HG03378 (cell line): ENCODE data around the gene AMZ1.
"Not testable (repeated sequence)": the region's sequence is repeated elsewhere in the genome, so short reads cannot be mapped to it uniquely, and the experiment has no call there.

ENCODE experiments used
- ATAC-seq: cut with Tn5 transposase; IDR thresholded peaks from one replicate; pipeline ENCODE4 v1.9.1; 2021; ENCODE audit warnings: mild to moderate bottlenecking, moderate library complexity; ENCODE audit not compliant: unreplicated experiment

Gene AMZ1

DNA sequence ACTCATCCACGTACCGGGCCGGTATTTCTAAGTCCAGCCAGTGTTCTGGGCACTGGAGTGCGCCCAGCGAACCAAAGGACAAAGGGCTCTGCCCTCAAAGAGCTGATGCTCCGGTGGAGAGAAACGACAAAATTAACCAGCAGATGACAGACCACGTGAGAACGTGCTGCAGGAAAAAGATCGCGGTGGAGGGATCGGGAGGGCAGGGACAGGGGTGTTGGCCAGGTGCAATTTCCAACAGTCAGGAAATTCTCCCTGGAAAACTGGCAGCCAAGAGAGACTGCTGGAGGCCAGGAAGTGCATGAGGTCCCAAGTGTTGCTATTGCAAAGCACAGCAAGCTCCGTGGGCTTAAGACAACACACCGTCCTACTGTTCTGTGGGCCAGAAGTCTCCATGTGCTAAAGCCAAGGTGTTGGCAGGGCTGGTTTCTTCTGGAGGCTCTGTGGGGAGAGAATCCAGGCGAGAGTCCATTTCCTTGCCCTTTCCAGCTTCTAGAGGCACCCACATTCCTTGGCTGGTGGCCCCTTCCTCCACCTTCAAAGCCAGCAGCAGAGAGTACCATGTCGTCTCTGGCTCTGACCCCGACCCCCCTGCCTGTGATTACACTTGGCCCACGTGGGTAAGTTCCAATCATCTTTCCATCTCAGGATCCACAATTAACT, 21.3 kb upstream of the AMZ1 start:
- no peak for ATAC-seq

DNA sequence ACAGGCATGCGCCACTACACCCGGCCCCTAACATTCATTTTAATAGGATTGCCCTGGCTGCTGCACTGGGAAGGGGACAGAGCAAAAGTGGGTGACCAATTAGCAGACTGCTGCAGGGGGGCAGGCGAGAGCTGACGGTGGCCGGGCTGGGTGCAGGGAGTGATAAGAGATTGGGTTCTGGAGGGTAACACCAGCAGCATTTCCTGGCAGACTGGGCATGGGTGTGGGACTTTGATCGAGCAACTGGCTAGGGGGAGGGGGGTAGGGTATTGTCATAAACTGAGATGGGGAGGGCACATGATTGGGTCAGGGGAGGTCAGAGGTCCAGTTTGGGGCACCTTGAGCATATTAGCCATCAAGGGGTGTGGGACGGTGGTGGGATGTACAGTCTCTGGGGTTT, 20.2 kb upstream of the AMZ1 start:
- ATAC-seq, result no peak

DNA sequence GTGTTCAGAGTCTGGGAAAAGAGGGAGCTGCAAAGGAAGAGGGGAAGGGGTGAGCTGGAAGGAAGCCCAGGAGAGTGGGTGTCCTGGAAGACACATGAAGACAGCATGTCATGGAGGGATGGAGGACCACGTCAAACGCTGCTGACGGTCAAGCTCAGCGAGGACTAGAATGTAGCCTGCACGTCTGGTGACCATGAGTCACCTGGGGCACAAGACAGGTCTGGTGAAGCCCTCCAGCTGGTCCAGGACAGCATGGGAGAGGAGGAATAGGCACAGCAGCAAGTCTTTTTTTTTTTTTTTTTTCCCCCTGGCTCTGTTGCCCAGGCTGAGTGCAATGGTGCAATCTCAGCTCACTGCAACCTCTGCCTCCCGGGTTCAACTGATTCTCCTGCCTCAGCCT, 19.6 kb upstream of the AMZ1 start:
- no peak for ATAC-seq

DNA sequence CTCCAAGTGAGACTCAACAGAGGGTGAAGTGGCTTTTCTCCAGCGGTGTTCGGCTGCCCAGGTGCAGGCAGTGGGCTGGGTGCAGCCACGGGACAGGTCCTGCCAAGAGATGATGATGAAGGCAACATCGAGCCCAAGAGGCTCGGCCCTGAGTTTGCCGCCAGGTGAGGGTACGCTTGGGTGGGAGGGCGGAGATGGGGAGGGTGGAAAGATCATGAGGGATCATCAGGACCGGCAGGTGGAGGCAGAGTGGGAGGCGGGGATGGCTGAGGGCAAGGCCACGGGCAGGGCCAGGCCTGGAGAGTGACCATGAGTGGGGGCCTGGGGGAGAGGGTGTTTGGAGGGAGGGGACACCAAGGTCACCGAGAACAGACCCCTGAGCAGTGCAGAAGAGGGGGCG, 17.8 kb upstream of the AMZ1 start:
- no peak for ATAC-seq

DNA sequence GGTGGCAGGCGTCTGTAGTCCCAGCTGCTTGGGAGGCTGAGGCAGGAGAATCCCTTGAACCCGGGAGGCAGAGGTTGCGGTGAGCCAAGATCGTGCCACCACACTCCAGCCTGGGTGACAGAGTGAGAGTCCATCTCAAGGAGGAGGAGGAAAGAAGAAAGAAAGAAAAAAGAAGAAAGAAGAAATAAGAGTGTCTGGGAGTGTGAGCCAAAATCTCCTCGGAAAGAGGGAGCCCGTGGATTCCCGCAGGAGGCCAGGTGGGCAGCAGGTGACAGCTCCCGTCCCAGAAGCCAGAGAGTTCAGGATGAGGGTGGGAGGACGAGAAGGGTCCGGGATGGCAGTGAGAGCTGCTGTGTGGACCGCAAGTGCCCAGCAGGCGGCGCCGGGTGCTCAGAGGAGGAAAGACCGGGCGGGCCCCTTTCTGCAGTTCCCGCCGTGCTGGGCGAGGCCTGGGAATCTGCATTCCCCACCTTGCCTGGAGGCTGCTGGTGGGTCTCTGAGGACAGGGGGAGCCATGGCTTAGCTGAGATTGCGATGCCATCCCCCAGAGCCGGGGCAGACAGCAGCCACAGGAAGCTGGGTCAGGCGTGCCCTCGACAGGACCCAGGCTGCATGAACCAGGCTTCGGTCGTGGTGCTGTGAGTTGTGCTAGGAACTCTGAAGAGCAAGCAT, 17.1 kb upstream of the AMZ1 start:
- no peak for ATAC-seq

DNA sequence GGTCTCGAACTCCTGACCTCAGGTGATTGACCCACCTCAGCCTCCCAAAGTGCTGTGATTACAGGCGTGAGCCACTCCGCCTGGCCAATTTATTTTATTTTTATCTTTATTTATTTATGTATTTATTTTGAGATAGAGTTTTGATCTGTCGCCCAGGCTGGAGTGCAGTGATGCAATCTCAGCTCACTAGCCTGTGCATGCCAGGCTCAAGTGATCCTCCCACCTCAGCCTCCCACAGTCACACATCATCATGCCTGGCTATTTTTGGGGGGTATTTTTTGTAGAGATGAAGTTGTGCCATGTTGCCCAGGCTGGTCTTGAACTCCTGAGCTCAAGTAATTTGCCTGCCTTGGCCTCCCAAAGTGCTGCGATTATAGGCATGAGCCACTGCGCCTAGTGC, 14.8 kb upstream of the AMZ1 start:
- not testable (repeated sequence) for ATAC-seq

DNA sequence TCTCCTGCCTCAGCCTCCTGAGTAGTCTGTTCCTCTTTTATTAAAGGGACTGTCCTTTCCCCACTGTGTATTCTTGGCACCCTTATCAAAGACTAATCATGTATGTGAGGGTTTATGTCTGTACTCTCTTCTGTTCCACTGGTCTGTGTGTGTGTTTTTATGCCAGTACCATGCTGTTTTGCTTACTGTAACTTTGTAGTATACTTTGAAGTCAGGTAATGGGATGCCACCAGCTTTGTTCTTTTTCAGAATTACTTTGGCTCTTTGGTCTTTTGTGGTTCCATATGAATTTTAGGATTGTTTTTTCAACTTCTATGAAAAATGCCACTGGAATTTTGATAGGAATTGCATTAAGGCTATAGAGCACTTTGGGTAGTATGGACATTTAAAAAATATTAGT, 14.1 kb upstream of the AMZ1 start:
- ATAC-seq, result no peak

DNA sequence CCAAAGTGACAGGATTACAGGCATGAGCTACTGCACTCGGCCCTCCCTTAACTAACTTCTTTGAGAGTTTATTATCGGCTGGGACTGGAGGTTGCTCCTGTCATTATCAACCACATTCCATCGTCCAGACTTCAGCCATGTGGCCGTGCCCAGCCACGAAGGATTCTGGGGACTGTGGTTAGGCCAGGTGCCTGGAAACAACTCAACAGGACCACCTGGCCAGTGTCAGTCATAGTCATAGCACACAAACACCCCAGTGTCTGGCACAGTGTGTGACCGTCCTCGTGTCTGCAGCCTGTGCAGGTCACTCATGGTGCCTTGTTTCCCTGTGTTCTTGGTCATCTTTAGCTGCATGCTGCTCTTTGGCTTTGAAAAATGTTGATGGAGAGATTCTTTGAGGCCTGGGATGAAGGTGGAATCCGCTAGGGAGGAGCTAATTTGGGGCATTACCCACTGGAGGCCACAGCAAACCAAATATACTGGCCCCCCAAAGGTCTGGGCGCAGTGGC, 12.7 kb upstream of the AMZ1 start:
- no peak for ATAC-seq

DNA sequence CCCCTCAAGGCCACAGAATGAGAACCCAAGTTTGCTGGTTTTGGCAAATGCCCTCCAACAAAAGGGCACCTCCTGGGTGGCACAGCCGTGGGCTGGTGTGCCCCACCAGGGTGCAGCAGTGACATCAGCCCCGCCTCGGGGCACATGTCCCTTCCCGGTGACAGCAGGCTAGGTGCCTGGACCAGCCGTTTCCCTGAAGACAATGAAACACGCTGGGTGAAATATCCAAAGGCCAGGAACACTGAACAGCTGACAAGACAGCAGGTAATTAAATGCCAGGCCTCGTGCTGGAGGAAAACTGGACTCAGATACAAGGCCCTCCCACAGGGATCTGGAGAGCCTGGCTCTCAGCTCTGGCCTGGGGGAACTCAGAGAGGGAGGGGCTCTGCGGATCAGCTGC, 11.4 kb upstream of the AMZ1 start:
- not testable (repeated sequence) for ATAC-seq

DNA sequence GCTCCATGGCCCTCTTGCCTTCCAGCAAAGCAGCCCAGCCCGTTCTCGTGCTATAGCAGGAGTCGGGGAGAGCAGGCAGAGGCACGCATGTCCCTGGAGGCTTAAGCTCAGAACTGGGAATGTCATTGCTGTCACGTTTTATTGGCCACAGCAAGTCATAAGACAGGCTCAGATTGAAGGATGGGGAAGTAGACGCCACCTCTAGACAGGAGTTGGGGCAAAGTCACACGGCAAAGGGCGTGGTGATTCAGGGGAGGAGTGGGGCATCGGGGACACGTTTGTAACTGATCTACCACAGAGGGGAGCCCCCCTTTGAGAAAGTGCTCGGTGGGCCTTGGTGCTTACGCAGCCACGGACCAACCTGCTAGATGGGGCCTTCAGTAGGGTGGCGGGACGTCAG, 9.5 kb upstream of the AMZ1 start:
- ATAC-seq, result not testable (repeated sequence)

DNA sequence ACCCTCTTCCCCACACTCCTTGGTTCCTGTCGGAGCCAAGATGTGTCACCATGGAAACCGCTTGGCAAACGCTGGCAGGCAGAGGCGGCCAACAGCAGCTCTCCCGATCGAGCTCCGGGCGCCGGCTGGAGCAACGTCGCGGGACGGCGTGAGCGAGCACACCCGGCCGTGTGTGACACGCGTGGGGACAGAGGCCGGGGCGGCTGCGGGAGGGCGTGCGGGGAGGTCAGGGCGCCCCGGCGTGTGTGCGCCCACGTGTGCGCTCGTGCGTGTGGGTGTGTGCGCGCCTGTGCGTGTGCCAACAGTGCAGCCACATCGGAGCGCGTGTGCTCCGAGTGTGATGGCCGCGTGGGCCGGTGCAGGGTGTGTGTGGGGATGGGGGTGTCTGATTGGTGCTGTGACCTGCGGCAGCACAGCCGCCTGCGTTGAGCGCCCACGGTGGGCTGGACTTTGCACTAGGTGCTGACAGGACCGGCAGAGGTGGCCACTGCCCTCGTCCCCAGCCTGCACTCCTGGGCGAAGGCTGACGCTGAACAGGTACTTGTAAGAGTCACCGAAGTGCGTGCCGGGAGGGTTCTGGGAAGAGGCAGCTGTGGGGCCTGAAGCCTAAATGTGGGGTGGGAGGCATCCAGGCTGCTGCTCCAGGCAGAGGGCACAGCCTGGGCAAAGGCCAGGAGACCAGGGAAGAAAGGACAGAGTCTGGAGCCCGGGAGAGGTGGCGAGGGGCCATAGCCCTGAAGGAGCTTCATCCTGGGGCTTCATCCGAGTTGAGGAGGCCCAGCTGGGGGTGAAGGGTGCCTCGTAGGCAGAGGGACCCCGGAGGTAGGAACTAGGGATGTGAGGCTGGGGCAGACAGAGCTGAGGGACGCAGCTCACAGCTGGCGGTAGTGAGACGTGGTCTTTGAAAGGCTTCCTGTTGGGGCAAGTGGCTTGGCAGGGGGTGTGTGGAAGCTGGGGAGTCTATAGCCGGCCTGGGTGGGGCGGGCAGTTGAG, 8.6 kb upstream of the AMZ1 start:
- not testable (repeated sequence) for ATAC-seq

DNA sequence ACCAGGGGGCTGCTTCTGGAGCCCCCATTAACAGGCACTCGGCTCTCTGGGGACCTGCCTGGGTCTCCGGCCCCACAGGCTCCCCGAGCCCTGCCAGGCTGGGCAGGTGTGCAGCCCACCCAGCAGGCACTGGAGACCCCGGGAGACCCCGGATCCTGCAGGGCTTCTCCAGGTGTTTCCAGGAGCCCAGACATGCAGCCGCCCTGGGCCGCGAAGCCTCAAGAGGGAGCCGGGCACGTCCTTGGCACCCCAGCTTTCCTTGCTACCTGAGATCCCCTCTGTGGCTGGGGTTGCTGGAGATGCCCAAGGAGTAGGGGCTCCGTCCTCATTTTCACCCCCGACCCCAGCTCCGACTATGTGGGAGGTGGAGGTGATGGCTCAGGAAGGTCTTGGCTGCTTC, 7.7 kb upstream of the AMZ1 start:
- ATAC-seq, result no peak

DNA sequence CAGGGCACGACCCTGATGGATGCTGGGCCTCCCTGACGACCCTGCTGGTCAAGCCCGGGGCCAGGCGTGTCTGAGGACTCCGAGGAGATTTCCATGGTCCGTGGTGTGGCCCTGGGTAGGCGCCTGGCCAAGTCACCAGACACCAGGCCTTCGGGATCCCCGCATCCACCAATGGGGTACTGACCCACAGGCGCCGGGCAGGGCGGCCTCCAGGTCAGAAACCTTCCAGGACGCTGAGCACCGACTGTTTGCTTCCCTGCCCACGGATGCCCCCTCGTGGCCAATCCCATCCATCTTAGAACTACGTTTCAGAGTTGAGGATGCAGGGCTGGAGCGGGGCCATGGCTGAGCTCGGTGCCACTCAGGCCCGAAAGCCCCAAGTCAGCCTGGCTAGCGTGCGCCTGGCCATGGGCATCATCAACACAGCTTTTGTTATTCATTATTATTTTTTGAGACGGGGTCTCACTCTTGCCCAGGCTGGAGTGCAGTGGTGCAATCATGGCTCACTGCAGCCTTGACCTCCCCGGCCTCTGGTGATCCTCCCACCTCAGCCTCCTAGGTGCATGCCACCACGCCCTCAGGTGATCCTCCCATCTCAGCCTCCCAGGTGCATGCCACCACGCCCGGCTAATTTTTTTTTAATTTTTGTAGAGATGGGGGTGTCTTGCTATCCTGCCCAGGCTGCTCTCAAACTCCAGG, 7.1 kb upstream of the AMZ1 start:
- no peak for ATAC-seq

DNA sequence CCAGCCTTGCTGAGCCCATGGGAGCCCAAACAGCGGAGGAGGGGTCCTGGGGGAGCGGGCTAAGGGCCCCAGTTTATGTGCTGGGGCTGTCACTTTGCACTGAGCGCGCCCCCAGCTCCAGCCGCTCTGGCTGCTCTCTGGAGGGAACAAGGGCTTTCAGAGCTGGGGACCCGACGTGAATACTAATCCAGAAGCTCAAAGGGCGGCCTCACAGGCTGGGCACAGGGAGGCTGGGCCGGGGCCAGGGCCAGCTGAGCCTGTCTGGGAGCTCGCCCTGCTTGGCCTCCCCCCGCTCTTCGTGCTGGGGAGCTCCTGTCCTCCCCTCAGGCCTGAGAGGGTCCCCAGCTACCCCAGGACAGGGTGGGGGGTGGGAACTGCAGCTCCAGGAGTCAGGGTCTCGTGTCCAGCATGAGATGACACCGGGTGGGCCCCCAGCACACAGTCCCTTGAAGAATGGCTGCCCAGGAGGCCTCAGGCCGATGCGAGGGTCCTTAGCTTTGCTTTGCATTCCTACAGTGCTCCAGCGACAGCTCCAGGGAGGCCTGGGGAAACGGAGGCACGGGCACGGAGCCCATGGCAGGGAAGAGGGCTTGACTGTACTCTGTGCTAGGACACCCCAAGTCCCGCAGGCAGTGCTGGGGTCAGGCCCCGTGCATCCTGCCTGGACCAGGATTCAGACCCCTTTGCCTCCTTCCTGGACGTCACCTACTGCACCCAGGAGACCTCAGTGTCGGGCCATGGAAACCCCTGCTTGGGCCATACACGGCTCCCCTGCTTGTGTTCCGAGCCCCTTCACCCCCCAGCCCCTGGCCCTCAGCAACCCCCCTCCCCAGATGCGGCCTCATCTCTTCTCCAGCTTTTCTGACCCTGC, 5.8 kb upstream of the AMZ1 start:
- ATAC-seq, result no peak

DNA sequence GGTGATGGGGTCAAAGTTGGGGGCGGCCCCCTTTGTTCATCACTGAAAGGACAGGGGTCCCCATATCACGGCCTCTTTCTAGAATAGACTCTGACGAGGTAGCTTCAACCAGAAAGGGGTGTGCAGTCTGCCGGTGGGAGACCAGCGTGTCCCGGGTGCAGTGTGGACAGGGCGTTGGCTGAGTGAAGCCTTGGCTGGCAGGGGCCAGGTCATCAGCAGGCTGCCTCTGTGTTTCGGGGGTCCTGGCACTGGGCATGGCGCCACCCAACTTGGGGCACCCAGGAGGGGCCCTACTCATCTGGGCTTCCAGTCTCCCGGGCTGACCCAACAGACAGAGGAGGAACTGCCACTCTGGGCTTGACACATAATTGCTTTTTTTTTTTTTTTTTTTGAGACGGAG, 3.5 kb upstream of the AMZ1 start:
- no peak for ATAC-seq

DNA sequence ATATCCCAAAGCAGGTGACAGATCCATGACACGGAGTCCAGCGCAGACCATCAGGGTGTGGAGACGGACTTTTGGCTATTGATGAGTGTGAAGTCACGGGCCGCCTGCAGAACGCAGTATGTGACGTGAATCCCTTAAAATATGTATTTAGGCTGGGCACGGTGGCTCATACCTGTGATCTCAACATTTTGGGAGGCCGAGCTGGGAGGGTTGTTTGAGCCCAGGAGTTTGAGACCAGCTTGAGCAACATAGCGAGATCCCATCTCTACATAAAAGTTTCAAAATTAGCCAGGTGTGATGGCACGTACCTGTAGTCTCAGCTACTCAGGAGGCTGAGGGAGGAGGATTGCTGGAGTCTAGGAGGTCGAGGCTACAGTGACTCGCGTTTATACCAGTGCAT, 1.9 kb upstream of the AMZ1 start:
- no peak for ATAC-seq

DNA sequence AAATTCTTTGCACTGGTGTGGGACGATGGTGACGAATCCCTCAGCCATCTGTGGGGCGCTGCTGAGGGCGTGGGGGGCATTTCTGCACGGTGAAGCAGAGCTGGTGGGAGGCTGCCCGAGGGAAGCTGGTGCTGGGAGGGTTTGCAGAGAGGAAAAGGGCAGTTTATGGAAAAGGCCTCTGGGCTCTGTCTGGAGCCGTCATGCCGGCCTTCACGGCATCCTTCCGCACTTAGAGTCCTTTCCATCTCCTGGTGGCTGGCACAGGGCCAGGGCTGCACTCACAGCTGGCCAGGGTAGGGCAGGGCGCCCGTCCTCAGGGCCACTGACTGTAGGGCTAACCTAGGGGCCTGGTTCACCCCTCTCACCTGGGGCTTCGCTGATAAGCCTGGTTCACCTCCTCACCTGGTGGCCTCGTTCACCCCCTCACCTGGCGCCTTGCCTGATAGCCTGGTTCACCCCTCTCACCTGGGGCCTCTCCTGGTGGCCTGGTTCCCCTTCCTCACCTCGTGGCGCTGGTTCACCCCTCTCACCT, 598 bp upstream of the AMZ1 start:
- no peak for ATAC-seq

DNA sequence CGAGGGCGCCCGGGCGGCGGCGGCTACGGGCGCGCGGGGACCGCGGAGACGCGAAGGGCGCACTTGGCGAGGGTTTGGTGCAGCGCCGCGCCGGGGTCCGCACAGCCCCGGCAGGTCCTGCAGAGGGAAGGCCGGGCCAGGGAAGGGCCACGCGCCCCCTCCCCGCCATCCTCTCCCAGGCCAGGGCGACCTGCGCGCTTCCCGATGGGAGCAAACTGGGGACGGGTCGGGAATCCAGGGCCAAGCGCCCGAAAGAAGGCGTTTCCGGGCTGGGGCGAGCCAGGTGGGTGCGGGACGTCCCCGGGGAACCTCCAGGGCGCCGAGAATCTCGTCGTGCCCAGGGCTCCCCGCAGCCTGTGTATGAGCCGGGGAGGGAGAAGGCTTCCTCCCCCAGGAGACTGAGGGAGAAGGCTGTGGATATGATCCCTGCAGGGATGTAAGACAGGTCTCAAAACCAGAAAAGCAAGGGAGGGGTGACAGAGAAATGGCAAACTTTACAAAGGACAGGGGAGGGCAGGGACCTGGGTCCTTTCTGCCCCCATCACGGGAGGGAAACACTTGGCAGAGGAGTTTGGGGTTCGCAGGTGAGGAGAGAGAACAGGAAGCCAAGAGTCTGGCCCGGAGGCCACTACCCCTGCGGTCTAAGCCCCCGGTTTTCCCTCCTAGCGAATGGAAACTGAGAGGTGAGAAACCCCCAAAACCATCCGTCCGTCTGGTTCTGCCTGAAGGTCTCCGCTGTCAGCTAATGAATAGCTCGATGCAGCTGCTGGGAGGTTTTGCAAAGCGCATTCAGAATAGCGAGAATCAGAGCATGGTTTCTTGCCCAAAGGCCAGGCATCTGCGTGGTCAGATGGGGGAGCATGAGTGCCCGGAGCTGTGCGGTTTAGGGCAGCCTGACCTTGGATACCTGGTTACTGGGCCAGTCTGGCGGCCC, 674 bp downstream of the AMZ1 start:
- ATAC-seq, result peak; percentile 85
